ENCODE data around the gene KLHL13. TPM values are rescaled to one million over a fixed set of nuclear protein-coding genes. Genes with fewer than 3 reads are reported as not detected.
"Not testable (repeated sequence)": the region's sequence is repeated elsewhere in the genome, so short reads cannot be mapped to it uniquely, and the experiment has no call there.

The KLHL13 gene
- total RNA-seq, 4 donors from 2014 or later: 14.2 to 32.6 (median 21.8) TPM

DNA sequence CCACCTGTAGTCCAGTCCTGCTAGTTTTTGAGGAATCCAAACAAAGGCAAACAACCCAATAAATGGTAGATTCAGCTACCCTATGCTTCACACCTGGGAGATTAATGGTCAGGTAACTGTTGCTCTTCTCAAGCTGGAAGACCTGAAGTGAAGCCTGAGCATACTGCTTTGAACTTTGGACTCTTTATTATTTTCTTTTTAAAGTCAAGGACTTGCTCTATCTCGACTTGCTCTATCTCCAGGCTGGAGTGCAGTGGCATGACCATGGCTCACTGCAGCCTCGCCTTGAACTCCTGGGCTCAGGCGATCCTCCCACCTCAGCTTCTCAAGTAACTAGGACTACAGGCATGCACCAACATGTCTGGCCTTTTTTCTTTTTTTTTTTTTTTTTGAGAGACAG, 14.7 kb upstream of the KLHL13 start:
- Histone ChIP-seq H3K9me3 (no peaks in the 10 kb centered on the region), H3K27ac (no peak overlapping the region), H3K4me1 (no peaks in the 10 kb centered on the region), H3K4me3 (no peak overlapping the region), H3K27me3 (no peaks in the 10 kb centered on the region), H3K36me3 (no peaks in the 10 kb centered on the region)
- no peak for ATAC-seq
- WGBS, 2 donors (ENCODE audit: low coverage in 1 of 2): 100% methylated on average over 1 of the region's 3 CpGs
- TF ChIP-seq, protein P1, sequence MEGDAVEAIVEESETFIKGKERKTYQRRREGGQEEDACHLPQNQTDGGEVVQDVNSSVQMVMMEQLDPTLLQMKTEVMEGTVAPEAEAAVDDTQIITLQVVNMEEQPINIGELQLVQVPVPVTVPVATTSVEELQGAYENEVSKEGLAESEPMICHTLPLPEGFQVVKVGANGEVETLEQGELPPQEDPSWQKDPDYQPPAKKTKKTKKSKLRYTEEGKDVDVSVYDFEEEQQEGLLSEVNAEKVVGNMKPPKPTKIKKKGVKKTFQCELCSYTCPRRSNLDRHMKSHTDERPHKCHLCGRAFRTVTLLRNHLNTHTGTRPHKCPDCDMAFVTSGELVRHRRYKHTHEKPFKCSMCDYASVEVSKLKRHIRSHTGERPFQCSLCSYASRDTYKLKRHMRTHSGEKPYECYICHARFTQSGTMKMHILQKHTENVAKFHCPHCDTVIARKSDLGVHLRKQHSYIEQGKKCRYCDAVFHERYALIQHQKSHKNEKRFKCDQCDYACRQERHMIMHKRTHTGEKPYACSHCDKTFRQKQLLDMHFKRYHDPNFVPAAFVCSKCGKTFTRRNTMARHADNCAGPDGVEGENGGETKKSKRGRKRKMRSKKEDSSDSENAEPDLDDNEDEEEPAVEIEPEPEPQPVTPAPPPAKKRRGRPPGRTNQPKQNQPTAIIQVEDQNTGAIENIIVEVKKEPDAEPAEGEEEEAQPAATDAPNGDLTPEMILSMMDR (IDR thresholded peaks at IDR 0.05): no peak
- TF ChIP-seq POLR2A (IDR thresholded peaks at IDR 0.05): no peak

DNA sequence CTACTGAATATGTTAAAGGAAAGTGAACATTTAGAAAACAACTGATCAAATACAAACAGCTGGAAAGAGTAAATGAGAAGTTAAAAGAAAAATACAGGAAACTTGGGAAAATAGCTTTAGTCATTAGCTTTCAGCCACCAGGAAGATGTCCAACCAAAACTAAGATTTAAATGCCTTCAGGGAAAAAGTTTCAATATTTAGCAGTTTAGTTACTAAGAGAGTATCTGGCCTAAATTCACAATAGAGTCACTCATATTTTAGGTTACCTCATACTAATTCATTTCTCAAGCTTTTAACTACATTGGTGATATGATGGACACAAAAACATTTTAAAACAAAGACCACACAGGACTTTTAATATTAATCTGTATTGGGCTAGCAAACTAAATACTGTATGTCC, 13.1 kb upstream of the KLHL13 start:
- no peaks in the 10 kb centered on the region for H3K27me3 ChIP-seq
- no peak for ATAC-seq

DNA sequence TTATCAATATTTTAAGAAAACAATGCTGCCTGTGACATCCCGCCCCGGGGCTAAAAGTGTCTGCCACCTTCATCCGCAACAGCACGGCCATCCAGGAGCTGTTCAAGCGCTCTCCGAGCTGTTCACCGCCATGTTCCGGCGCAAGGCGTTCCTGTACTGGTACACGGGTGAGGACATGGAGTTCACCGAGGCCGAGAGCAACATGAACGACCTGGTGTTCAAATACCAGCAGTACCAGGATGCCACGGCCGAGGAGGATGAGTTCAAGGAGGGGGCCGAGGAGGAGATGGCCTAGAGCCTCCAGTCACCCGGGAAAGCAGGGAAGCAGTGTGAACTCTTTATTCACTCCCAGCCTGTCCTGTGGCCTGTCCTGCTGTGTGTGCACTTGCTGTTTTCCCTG, 12.1 kb upstream of the KLHL13 start:
- TF ChIP-seq EP300 (IDR thresholded peaks at IDR 0.05): no peak
- TF ChIP-seq, protein P1 (IDR thresholded peaks at IDR 0.05): no peak
- TF ChIP-seq POLR2AphosphoS5 (IDR thresholded peaks at IDR 0.05): no peak
- TF ChIP-seq POLR2A (IDR thresholded peaks at IDR 0.05): no peak
- H3K27ac ChIP-seq: no peak overlapping the region
- H3K36me3 ChIP-seq: no peaks in the 10 kb centered on the region
- H3K4me3 ChIP-seq: no peak overlapping the region
- 74 to 100% methylated on average over 1 to 11 of the region's 18 CpGs for WGBS, 2 donors (ENCODE audit: low coverage in 1 of 2)
- no peaks in the 10 kb centered on the region for H3K27me3 ChIP-seq
- no peaks in the 10 kb centered on the region for H3K4me1 ChIP-seq
- no peak for ATAC-seq
- H3K9me3 ChIP-seq: no peaks in the 10 kb centered on the region

More for the DNA sequence above, 13.1 kb upstream of the KLHL13 start:
- Histone ChIP-seq H3K4me3 (no peak overlapping the region), H3K27ac (no peak overlapping the region), H3K4me1 (no peaks in the 10 kb centered on the region), H3K9me3 (no peaks in the 10 kb centered on the region), H3K36me3 (no peaks in the 10 kb centered on the region)
- TF ChIP-seq, protein P1 (IDR thresholded peaks at IDR 0.05): no peak
- no peak for TF ChIP-seq POLR2AphosphoS5 (IDR thresholded peaks at IDR 0.05)
- TF ChIP-seq POLR2A (IDR thresholded peaks at IDR 0.05): no peak
- TF ChIP-seq EP300 (IDR thresholded peaks at IDR 0.05): no peak

DNA sequence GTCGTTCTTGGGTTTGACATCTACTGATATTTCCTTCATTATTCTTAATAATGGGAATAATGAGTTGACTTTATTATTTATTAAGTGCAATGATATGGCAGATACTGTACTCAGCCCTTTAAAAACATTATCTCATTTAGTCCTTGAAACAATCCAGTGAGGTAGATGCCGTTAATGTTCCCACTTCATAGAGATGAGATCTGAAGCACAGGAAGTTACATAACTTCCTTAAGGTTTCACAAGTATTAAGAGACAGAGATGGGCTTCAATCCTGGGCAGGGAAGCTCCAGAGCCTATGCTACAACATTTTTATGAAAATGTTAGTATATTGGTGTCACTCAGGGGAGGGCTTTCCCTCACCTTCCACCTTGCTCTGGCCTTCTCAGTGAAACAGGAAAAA, 9.7 kb upstream of the KLHL13 start:
- Histone ChIP-seq H3K4me1 (no peaks in the 10 kb centered on the region), H3K36me3 (no peaks in the 10 kb centered on the region), H3K9me3 (no peaks in the 10 kb centered on the region), H3K4me3 (no peak overlapping the region), H3K27me3 (no peaks in the 10 kb centered on the region), H3K27ac (no peak overlapping the region)
- TF ChIP-seq EP300 (IDR thresholded peaks at IDR 0.05): no peak
- no peak for TF ChIP-seq POLR2A (IDR thresholded peaks at IDR 0.05)
- TF ChIP-seq POLR2AphosphoS5 (IDR thresholded peaks at IDR 0.05): no peak
- TF ChIP-seq, protein P1 (IDR thresholded peaks at IDR 0.05): no peak
- ATAC-seq: no peak
- WGBS, 2 donors (ENCODE audit: low coverage in 1 of 2): 72% methylated on average over 2 of the region's 2 CpGs; no CpG with 5 or more reads in 1 of the 2 donors

DNA sequence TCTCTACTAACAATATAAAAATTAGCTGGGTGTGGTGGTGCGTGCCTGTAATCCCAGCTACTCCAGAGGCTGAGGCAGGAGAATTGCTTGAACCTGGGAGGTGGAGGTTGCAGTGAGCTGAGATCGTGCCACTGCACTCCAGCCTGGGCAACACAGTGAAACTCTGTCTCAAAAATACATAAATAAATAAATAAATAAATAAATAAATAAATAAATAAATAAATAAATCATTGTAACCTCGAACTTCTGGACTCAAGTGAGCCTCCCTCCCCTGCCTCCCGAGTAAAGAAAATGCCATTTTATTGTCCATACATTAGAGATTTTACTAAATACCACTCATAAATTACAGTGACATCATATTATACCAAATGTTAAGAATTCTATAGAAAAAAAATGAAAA, 7.6 kb upstream of the KLHL13 start:
- not testable (repeated sequence) for H3K4me3 ChIP-seq, H3K27me3 ChIP-seq, ATAC-seq, H3K4me1 ChIP-seq, H3K9me3 ChIP-seq, H3K36me3 ChIP-seq, H3K27ac ChIP-seq
- 85 to 94% methylated on average over 2 to 4 of the region's 4 CpGs for WGBS, 2 donors (ENCODE audit: low coverage in 1 of 2)

DNA sequence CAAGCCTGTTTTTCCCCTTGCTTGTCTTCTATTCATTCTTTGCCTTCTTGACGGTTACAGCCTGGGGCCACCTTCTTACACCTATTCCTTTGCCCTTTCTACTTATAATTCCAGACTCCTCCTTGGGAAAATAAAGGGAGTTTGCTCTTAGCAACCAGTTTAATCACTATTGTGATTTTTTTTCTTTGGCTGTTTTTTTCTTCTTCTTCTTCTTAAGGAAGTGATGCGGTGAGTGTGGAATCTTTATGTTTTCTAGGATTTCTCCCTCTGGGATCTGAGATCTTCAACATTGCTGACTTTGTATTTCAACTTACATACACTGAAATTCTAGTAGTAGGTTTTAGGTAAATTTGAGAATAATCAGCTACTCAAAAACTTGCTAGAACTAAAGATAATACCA, 1.1 kb upstream of the KLHL13 start:
- Histone ChIP-seq H3K27me3 (no peaks in the 10 kb centered on the region), H3K27ac (peak overlapping the region in 2 of 4 donors; percentile 82 to 86), H3K9me3 (no peaks in the 10 kb centered on the region), H3K36me3 (no peaks in the 10 kb centered on the region), H3K4me1 (peaks cover 0 to 7% (median 0%) of the 10 kb centered on the region in 3 donors), H3K4me3 (no peak overlapping the region)
- no peak for TF ChIP-seq EP300 (IDR thresholded peaks at IDR 0.05)
- no peak for TF ChIP-seq POLR2A (IDR thresholded peaks at IDR 0.05)
- no peak for TF ChIP-seq POLR2AphosphoS5 (IDR thresholded peaks at IDR 0.05)
- TF ChIP-seq, protein P1 (IDR thresholded peaks at IDR 0.05): no peak
- 40 to 76% methylated on average over 1 to 2 of the region's 2 CpGs for WGBS, 2 donors (ENCODE audit: low coverage in 1 of 2)
- no peak for ATAC-seq

All from gastroesophageal sphincter (tissue), 4 donors.